NCI-H446 (cell line): Measurements from ENCODE around the gene PNPLA3.

Source experiments
- DNase-seq, 2 experiments: peaks; one replicate each; lab custom pipeline; 2025; lab: John Stamatoyannopoulos, UW

The PNPLA3 gene

DNA sequence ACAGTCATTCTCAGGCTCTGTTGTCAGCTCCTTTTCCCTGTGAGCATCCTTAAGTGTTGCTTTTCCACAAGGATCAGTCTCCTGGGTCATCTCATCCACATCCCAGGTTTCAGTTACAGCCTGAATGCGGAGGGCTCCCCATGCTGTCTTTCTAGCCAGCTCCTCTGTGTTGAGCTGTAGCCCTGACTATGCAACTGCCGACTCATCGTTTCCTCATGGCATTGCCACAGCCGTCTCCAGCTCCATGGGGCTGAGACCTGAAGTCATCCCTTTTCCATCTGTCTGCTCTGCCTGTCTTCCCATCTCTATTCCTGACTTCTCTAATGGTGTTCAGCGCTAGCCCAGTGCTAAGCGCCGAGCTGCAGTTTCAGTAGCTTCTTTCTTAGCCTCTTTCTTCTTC, 43.5 kb downstream of the PNPLA3 start:
- DNase-seq = no peak

DNA sequence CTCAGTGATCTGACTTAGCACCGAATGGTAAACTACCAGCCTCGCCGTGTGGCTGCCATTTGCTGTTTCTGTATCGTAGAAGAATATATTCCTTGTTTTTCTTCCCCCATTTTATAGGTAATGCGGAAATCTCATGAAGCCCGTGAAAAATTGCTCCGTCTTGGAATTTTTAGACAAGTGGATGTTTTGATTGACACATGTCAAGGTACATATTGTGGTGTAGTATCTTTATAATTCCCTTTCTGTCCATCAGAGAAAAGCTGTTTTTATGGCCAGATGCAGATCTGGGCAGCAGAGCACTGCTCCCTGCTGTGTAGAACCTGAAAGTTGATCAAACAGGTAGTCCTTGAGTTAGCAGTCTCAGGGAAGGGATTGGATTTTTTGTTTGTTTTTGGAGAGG, 45.0 kb downstream of the PNPLA3 start:
- DNase-seq = no peak

DNA sequence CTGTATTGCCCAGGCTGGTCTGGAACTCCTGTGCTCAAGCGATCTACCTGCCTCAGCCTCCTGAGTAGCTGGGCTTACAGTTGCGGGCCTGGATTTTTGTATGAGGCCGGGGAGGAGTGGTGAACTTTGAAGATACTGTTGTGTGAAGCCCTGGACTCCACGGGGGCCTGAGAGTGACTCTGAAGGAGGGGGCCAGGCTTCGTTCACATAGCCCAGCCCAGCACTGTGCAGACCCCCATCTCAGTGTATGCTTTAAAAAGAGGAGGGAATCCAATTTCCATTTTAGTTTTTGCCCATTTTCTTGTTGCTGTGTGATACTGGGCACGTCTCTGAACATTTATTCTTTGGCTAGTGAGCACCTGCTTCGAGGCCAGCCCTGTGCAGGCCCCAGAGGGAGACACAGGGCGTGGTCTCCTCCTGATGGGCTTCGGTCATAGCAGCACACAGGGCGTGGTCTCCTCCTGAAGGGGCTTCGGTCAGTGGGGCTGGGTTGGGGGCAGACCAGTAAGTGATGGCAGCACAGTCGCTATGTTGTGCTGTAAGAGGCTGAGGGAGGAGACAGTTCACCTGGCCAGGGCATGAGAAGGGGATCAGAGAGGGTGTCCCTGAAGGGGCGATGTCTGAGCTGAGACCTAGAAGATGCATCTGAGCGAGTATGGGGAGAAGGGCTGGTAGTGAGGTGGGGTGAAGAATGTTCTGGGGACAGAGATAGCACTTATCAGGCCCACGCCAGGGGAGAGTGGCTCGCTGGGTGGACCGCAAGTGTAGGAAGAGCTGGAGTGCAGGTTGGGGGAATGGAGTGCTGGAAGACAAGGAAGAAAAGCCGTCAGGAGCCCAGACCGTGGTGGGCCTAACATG, 45.6 kb downstream of the PNPLA3 start:
- no peak for DNase-seq

DNA sequence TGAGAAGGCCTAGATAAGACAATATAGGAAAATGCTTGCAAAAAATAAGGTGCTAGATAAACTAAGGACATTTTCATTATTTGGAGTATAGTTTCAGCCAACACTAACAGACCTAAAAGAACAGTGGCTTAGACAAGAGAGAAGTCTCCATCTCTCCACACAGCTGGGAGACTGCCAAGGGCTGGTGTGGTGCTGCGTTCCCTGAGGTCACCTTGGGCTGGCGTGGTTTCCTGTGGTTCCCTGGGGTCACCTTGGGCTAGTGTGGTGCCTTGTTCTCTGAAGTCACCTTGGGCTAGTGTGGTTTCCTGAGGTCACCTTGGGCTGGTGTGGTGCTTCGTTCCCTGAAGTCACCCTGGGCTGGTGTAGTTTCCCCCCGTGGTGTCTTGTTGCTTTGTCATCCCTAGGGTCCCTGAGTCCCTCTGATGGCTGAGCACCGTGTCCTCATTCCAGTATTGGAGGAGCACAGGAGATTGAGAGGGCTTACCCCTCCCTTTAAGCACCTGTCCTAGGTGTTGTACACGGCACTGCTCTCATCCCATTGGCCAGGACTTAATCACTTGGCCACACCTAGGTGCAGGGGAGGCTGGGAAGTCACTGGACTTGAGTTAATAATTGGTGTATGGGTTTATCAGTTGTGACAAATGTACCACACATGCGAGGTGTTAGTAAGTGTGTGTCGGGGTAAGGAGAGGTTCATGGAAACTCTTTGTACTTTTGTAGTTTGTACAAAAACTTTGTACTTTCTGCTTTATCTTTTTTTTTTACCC, 46.6 kb downstream of the PNPLA3 start:
- no peak for DNase-seq

DNA sequence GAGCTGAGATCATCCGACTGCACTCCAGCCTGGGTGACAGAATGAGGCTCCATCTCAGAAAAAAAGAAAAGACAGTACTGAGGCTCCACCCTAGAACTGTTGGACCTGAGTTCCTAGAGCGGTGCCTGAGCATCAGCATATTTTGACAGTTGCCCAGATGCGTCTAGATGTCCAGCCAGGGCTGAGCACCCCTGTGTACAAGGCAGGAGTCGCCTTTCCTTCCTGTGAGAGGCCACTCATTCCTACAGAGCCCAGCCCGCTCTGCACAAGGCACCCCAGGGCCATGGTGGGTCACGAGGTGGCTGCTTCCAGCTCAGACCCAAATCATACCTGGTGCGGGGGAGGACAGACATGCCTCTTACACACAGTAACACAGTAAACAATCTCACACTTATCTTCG, 47.5 kb downstream of the PNPLA3 start:
- DNase-seq = no peak

DNA sequence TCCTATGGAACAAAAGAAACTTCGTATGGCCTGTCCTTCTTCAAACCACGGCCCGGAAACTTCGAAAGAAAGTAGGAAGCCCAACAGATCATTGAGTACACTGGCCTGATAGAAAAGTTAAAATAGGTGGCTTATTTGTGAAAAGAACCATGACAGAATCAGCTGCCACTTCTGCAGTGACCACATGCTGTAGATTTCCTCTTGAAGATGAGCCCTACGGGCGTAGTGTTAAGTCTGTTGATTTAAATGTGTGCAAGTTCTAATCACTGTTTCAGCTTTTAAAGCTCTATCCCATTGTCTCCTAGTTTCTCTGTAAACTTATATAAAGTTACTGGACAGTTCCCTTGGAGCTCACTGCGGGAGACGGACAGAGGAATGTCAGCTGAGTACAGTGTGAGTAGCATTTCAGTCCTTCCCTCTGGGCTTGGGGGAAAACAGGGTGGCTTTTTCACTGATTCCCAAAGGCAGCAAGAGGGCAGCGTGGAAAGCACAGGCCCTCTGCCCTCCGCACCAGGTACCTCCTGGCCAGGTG, 49.4 kb downstream of the PNPLA3 start:
- no peak for DNase-seq

DNA sequence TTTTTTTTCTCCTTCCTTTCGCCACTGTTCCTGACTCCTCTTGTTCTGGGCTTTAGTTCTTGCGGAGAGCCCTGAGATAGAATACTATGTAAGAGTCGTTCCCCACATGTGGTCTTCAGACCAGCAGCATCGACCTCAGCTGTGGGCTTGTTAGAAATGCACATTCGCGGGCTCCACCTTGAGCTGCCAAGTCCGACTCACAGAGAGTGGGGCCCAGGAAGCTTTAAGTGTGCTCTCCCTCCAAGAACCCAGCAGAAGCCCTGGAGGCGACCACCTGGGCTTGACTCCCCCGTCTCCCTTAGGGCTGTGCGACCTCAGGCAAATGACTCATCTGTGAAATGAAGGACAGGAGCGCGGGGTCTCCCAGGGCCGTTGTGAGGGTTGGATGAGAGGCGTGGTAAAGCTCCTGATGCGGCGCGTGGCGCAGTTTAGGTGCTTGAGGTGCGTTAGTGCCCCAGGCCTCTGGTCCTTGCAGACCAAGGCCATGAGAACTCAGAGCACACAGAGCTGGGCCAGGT, 50.5 kb downstream of the PNPLA3 start:
- DNase-seq = no peak

DNA sequence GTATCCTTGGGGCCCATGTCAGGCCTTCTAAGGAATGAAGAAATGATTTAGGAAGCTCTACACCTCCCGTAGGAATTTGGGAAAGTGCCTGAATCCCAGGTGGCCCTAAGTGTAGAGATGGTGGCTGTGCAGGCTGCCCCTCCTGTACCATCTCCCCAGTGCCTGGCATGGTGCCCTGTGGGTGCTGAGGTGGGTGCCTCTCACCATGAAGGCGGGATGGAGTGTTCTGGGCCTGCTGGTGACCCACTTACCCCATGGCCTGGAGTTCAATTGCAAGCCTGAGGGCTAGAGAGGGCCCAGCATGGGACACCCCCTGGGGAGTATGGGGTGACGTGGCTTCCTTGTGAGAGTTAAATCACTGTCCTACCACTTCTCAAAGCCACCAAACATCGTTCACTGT, 51.4 kb downstream of the PNPLA3 start:
- no peak for DNase-seq

DNA sequence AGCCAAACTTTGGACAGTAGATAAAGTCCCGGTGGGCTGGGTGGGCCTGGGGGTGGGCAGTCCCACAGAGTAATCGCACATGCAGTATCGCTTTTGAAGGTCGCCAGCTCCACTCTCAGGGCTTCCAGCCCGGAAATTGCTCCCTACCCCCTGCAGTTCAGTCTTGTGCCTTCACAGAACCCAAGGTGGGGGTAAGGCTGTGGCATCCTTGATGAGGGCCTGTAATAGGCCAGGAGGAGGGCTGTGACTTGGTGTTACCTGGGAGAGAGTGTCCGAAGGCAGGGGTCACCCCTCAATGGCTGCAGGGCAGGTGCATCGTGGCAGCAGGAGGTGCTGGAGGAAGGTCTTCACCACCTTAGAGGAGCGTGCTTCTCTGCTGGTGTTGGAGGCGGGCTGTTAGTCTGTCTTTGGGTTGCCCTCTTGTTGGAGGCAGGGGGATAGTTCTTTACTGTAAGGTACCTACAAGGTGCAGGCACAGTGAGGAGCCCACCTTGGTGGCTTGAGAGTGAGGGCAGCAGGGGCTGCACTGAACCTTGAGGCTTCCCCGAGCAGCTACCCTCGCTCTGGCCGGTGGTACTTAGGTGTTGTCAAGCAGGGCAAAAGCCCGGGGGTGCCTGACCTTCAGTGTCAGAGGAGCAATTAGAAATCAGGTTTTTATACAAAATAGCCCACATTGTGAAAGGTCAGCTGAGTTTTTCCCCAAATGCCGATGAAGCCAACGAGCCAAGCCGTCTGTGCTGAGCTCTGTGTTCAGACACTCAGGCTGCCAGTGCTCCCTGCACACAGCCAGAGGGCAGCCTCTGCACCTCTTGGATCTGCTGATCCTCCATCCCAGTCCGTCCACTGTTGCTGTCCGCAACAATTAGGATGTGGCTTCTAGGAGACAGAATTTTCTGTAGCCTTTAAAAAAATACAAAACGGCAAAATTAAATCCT, 53.5 kb downstream of the PNPLA3 start:
- DNase-seq = no peak

DNA sequence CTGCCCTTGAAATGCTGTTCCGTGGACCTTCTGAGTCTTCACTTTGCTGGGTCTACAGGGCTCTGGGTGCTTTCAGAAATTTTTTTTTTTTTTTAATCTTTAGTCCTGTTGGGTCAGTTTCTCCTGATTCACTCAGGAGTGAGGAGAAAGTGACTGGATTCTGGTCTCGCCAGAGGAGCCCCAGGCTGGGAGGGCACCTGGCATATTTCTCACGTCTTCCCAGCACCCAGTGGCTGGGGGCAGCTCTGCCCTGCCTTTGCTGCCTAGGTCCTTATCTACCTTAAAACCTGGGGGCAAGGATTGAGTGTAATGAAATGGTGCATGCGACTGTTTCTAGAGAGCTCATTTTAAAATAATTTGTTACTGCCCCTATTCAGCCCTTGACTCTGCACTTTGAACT, 55.0 kb downstream of the PNPLA3 start:
- DNase-seq = no peak

DNA sequence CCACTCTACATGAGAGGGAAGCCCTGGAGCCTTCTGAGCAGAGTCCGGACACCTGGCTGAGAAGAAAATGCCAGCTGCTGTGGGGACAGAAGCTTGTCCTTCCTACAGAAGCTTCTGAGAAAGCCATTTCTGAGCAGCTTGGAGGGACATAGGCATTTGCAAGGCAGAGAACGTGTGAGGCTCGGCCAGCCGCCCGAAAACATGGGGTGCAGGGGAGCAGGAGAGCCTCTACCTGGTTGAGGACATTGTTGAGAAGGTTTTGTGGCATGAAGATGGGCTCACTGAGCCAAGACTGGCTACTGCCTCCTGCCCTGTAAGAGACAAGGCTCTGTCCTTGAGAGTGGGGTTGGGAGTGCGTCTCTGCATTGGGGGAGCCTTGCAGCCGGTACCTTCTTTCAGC, 57.0 kb downstream of the PNPLA3 start:
- DNase-seq = no peak

DNA sequence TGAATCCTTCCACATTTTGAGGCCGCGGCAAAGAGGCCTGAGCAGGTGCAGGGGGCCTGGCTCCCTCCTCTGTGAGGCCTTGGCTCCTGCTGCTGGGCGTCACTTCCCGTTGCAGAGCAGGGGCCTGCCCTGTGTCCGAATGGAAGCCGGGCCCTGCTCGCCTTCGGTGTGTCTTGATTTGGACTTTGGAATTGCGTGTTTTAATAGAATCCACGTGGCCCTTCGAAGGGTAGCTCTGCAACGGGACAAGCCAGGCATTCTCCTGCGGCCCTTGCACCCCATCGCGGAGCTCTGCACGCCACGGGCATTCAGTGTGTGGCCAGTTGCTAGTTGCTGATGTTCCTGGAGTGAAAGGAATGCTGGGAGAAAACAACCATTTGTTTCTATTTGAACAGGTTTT, 57.4 kb downstream of the PNPLA3 start:
- no peak for DNase-seq

DNA sequence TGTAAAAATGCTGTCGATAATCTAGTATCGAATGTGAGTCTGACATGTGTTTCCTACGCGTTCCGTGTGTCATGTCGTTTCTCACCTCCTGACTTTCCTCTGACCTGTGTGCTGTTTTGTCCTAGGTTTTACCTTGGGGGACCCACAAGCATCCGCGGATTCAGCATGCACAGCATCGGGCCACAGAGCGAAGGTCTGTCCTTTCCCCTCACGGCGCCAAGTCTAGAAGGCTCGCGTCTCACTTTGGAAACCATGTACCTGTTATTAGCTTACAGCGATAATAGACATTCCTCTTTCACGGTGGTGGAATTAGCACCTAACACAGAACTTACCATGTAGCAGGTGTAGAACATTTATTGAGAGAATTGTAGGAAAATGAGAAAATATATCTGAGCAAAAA, 60.2 kb downstream of the PNPLA3 start:
- no peak for DNase-seq

DNA sequence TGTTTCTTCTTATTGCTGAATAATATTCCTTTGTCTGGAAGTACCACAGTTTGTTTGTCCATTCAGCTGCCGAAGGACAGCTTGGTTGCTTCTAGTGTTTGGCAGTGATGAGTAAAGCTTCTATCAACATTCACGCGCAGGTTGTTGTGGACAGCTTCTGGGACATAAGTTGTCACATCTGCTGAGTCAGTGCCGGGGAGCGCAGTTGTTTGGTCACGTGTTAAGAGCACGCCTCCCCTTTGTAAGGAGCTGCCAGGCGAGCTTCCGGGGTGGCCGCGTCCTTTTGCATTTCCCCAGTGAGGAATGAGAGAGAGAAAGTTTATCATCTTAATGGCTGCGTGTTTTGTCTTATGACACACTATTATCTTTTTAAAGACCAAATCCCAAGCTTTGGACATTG, 61.9 kb downstream of the PNPLA3 start:
- no peak for DNase-seq

DNA sequence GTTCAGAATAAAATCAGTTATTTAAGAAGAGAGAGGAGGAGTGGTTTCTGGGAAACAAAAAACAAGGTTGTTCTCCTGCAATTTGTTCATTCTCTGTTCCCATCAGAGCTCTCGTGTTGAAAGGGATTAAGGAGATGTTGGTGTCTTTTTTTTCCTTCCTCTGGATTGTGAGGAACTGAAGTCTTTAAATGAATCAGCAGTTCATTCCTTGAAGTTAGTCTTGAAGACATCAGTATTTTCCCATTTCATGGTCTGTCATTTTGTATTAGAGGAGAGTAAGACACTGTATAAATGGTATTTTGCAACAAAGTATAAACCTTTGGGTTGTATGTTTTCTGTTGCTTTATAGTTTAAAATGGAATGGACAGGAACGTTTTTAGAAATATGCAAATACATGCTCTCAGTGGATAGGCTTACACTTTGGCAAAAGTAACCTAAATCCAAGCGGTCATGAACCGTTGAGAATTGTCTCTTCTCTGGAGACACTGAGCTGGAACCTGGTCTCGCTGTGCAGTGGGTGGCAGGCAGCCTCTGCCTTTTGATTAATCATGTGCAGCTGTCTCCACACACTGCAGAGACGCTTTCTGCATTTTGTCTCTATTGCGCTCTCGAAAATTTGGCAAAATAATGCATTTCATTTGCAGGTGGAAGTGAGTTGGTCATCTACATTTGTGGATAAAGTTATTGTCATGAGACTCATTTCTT, 64.7 kb downstream of the PNPLA3 start:
- DNase-seq = no peak

DNA sequence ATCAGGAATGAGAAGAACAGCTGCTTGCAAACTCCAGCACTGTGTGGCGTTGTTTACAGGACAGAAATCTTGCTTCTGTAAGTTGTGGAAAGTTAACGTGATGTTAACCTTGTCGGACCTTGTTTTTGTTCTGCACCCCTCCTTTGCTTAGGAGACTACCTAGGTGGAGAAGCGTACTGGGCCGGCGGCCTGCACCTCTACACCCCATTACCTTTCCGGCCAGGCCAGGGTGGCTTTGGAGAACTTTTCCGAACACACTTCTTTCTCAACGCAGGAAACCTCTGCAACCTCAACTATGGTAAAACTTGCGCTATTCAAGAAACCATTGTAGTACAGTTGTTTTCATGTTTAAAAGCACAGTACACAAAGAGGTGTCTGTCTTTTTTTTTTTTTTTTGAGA, 65.4 kb downstream of the PNPLA3 start:
- DNase-seq = no peak

DNA sequence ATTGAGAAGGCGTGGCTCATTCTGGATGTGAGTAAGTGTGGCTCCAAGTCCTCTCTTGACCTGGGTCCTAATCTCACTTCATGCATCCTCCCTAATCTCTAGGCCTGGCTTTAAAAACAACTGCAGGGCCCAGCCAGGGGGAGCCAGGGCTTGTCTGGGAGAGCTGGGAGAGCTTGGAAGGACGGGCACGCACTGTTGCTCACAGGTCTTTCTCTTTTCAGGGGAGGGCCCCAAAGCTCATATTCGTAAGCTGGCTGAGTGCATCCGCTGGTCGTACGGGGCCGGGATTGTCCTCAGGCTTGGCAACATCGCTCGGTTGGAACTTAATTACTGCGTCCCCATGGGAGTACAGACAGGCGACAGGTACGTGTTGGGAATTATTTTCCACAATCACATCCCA, 66.4 kb downstream of the PNPLA3 start:
- DNase-seq = no peak

DNA sequence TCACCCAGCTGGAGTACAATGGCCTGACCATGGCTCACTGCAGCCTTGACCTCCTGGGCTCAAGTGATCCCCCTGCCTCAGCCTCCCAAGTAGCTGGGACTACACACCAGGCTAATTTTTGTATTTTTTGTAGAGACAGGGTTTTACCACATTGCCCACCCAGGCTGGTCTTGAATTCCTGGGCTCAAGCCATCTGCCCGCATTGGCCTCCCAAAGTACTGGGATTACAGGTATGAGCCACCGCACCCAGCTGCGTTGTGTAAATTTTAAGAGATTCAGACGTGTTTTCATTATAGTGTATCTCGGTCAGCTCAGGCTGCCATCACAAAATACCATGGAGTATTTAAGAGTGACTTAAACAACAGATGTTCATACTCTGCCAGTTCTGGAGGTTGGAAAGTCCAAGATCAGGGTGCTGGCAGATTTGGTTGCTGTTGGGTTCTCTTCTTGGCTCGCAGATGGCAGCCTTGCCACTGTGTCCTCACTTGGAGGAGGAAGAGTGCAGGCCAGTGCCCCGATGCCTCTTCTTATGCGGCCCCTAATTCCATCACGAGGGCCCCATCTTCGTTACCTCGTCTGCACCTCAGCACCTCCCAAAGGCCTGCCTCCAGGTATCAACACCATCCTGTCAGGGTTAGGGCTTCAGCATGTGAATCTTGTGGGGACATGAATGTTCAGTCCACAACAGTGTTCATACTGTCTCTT, 67.9 kb downstream of the PNPLA3 start:
- DNase-seq = no peak

DNA sequence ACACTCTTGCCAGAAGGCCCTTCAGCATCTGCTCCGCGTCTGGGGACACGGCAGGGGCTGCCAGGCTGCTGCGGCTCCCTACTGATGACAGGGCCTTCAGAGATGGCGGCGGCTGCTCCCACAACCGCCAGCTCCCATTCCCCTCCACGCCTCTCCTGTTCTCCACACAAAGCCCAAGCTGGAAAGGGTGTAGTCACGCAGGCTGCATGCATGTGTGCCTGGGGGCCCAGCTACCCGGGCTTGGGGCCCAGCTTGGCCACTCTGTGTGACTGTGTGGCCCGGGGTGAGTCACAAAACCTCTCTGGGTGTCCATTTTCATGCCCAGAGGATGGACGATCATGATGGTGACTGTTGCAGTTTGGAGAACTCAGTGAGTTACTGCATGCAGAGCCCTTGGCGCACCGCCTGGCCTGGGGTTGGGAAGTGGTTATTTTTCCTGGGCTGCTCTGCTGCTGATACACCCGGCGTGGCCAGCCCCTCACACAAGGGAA, 68.8 kb downstream of the PNPLA3 start:
- no peak for DNase-seq

DNA sequence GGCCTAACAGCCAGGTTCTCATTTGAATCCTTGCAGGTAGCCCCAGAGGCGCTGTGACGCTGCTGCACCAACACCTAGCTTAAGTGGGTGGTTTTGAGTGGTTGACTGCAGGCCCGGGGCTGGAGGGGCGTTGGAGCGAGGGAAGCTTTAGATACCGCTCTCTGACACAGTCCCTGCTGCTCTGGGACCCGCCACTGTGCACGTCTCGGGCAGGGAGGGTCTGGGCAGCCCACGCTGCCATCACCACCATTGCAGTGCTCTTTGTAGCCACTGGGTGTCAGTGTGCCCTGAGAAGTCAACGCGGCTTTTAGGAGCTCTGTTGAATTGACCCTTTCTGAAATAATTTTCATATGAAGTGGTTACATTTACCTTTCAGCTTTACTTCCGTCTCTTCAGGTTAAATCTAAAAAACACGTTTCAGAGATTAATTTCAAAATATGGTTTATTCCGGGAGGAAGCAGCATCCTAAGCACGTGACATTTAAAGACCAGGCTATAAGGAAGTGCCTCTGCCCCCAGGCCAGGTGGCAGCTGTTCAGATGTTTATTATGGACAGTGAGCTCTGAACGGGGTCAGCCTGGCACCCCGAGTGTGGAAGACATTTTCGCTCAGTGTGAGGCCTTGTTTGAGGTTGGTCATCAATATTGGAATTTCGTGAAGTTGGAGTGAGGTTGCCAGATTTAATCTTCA, 69.6 kb downstream of the PNPLA3 start:
- peak in 1 of 2 experiments; percentile 42 for DNase-seq
